Lower leg skin (tissue), 3 donors: Measurements from ENCODE around the gene DAPK2.

ENCODE experiments used
- POLR2A ChIP-seq, 2 donors: fragments of 450-650 bp; IDR thresholded peaks; one replicate each; pipeline ENCODE4 v1.6.1; 2016 to 2017; ENCODE audit warnings: antibody characterized with exemption in 2 of 2, mild to moderate bottlenecking in 1 of 2, moderate library complexity in 1 of 2
- TF ChIP-seq, protein P1 (sequence below), 3 donors: fragments of 450-650 bp; IDR thresholded peaks; one replicate each; pipeline ENCODE4 v1.5.1; 2016; ENCODE audit warnings: antibody characterized with exemption in 3 of 3, mild to moderate bottlenecking in 3 of 3, moderate library complexity in 2 of 3

DNA sequence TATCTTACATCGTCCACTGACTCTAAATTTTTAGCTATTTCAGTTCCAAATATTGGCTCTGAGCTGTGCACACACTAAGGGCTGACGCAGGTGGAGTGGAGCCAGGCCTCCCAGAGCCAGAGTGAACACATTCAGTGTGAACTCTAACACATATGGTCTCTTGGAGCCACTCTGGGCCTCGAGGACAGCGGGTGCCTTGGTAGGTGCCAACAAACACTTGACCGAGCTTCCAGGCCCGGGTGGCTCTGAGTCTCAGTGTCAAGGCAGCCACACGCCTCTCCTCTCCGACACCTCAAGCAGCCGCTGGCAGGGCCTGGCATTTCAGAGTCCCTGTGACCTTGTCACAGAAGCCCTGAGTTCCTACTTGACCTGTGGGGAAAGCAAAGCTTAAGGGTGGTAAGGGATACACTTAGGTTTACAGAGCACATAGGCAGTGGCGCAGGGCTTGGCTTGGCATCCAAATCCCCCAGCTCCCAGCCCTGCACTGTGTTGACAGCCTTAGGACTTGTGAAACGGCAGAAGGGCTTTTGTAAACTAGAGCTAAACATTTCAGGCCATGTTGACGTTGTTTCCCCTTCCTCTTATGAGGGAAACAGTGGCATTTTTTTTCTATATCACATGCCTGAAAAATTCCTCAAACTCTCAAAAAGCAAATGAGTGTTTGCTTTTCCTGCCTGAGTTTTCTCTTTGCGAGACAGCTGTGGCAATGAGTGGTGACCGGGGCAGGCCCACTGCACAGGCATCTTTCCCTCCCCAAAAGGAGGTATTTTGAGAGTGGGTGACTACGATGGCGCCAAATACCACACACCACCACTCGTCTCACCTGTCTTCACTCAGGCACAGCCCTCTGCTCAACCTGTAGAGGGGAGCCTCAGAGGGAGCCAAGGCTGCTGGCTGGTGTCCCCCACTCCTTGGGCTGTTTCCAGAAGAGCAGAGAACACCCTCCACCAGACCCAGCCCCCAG is 60.8 kb downstream of the DAPK2 start:
- TF ChIP-seq, protein P1, sequence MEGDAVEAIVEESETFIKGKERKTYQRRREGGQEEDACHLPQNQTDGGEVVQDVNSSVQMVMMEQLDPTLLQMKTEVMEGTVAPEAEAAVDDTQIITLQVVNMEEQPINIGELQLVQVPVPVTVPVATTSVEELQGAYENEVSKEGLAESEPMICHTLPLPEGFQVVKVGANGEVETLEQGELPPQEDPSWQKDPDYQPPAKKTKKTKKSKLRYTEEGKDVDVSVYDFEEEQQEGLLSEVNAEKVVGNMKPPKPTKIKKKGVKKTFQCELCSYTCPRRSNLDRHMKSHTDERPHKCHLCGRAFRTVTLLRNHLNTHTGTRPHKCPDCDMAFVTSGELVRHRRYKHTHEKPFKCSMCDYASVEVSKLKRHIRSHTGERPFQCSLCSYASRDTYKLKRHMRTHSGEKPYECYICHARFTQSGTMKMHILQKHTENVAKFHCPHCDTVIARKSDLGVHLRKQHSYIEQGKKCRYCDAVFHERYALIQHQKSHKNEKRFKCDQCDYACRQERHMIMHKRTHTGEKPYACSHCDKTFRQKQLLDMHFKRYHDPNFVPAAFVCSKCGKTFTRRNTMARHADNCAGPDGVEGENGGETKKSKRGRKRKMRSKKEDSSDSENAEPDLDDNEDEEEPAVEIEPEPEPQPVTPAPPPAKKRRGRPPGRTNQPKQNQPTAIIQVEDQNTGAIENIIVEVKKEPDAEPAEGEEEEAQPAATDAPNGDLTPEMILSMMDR (IDR thresholded peaks at IDR 0.05) = no peak
- TF ChIP-seq POLR2A (IDR thresholded peaks at IDR 0.05) = no peak
